Hepatic stellate cell (primary cell): ENCODE results near the gene SERINC5.
A peak's percentile ranks its signal among the peaks of the same experiment; 100 is the strongest.

Experiments used
- DNase-seq: peaks from one replicate; pipeline ENCODE4 v3.0.0; 2011; ENCODE audit warnings: low spot score

SERINC5 gene

DNA sequence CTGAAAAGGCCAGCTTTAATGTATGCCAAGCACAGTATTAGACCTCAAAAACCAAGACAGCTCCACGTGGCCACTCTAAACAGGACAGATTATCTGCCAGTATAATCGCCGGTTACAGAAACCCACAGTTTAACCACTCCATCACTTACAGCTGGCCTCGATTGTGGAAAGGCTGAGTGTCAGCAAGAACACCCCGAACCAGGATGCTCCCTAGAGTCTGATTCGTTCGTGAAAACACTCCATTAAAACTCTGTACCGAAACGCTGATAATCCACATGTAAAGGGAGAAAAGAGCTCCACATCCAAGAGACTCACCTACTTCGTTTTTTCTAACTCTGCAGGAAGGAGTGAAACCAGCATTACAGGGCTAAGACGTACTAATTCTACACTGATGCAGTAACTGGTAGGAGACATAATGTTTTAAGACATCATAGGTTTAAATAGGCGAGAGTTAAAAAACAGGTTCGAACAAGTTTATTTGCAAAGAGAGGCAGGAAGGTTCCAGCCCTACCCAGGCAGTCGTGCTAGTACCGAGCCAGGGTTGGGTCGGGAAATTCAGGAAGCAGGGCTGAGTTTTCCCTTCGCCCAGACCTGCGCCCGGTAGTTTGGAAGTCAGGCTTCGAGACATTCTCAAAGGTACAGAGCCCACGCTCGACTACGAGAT, 949 bp downstream of the SERINC5 start:
- DNase-seq = peak; percentile 33

DNA sequence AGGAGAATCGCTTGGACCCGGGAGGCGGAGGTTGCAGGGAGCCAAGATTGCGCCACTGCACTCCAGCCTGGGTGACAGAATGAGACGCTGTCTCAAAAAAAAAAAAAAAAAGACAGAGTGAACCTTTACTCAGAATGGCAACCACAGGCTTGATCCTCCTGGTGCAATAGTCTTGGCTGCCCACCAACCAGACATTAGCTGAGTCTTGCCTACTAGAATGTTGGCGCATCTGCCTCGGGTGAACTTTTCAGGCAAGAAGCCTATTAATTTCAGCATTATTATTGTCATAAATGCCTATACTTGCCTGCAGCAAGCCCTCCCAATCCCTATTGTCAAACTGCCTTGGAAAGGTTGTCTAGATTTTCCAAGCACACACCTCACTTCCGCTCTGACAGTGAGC, 4.2 kb downstream of the SERINC5 start:
- DNase-seq = no peak

DNA sequence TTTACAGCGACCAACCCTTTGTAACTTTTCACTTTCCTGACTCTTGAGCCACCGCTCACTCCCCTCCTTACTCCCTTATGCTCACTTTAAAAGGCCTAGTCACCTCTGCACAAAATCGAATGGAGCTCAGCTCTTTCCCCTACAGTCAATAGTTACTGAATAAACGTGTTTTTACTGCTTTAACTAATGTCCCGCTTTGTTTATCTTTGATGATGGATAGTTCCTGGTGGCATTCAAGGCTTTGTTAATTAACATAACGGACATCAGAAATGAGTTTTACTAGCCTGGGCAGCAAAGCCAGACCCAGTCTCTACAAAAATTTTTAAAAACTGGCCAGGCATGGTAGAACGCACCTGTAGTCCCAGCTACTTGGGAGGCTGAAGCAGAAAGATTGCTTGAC, 5.0 kb downstream of the SERINC5 start:
- DNase-seq = no peak

DNA sequence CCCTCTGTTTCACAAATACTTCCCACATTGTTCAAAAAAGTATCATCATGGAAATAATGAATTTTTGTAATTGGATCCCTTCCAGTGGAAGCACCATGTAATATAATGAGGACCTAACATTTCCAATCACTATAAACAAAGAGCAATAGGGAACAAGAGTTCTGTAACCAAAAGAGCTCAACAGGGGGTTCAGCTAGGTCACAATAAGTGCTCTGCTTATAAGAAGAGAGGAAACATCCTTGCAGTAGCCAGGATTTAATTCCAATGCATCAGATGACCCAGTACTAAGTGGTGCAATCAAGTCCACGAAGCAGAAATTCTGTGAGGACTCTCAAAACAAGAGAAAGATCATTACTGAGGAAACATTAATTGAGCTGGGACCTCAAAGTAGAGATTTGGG, 5.9 kb downstream of the SERINC5 start:
- DNase-seq = no peak

DNA sequence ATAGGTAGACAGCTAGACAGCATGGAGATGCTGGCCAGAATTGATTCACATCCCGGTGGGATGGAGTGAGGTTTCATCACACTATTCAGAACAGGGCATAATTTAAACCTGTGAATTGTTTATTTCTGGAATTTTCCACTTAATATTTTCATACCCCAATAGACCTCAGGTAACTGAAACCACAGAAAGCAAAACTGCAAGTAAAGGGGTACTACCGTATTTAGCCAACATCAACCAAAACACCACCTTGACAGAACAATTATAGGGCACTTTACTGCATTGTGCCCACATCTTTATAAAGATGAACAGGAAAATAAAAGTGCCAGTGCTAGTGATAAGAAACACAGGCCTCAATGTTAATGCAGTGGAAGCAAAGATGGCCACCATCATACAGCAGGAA, 7.5 kb downstream of the SERINC5 start:
- DNase-seq = no peak

DNA sequence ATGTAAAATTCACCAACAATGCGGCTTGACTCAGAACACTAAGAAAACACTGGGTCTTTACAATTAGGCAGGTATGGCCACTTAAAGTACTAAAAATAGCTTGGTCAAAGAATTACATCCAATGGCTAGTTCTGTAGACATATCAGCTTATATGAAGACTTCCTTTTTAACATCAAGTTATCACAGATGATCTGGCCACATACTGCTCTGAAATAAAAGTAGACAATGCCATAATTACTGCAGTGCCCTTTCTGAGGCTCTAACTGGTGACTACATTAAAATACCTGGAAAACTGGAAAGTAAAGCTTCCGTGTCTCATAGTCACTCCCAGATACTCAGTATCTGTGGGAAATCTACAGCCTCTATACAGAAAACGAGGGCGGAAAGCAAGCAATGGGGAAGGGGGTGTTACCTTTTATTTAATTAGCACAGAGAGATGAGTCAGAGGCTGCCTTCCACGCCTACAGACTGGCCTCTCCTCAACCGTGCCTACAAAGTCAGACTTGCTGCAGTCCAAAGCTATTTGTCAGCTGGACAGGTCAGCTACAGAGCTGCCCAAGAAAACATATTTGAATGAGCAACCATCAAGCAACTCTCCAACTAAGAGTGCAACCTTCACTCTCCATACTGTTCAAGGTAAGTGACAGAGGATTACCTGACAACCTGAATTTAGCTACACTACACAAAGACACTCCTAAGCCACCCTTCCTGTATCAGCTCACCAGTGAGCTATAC, 8.7 kb downstream of the SERINC5 start:
- DNase-seq = peak; percentile 71

DNA sequence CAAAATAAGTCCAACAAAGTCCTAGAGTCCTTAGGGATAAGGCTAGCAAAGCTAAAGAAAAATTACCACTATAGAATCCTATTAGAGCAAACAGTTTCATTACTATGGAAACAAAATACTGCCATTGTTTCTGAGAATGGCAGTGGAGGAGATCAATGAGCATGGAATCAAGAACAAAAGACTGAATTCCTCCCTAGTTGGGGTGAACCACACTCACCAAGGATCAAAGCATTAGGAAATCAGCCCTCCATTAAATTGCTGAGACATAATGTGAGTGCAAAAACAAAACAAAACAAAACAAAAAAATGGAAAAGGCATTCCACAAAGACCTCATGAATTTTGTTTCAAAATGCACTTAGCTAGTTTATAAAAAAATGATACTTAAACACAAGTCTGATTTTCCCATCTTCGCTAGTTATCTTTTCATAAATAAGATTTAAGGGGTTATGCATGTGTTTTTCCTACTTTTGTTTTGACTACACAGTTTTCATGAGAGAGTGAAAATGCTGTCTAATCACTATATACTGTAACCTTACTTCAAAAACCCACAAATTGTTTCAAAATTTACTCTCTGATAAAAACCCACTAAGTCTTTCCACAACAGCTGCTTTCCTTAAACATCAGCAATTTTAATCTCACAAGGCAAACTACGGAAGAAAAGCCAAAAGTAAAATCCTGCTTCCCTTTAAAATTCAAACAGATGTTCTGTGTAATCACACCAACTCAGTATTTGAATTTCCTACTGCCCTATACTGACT, 9.7 kb downstream of the SERINC5 start:
- no peak for DNase-seq

DNA sequence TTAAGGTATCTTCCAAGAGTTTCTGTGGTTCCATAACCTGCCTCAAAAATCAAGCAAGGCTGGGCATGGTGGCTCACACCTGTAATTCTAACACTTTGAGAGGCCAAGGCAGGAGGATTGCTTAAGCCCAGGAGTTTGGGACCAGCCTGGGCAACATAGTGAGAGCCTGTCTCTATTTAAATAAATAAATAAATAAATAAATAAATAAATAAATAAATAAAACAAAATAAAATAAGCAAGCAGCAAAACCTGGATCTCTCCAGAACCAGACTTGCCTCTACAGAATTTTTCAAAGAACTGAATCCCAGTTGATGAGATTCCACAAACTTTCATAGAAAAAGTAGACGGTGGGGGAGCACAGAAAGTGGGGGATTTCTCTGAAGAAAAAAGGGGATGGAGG, 12.3 kb downstream of the SERINC5 start:
- DNase-seq = no peak

DNA sequence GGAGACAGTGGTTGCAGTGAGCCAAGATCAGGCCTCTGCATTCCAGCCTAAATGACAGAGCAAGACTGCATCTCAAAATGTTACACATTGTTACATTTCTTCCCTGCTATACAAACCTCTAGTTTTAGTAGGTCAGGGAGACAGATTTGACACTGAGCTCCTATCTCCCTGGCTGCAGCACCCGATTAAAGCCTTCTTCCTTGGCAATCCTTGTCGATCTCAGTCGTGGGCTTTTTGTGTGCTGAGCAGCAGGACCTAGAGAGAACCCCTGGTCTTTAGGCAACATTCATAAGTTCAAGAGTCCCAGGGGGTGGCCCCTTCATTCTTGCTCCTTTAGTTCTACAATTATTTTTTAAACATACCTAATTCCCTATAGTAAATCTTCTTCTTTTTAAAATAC, 13.0 kb downstream of the SERINC5 start:
- DNase-seq = no peak

DNA sequence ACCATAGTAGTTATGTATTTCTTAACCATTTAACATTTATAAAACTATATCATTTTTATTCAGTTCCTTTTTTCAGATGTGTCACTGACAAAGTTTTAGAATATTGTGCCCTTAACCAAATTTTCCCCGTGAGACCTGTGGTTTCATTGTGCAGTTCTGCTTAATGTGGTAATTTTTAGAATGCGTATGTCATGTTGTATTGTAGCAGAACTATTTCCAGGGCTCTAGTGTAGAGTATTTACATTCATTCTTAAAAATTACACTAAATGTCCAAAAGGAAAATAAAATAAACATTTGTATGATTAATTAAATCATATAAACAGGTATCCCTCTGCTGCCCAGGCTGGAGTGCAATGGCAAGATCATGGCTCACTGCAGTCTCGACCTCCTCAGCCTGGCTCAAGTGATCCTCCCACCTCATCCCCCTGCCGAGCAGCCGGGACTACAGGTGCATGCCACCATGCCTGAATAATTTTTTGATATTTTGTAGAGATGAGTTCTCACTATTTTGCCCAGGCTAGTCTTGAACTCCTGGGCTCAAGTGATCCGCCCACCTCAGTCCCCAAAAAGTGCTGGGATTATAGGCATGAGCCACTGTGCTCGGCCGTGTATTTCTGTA, 15.4 kb downstream of the SERINC5 start:
- DNase-seq = no peak

DNA sequence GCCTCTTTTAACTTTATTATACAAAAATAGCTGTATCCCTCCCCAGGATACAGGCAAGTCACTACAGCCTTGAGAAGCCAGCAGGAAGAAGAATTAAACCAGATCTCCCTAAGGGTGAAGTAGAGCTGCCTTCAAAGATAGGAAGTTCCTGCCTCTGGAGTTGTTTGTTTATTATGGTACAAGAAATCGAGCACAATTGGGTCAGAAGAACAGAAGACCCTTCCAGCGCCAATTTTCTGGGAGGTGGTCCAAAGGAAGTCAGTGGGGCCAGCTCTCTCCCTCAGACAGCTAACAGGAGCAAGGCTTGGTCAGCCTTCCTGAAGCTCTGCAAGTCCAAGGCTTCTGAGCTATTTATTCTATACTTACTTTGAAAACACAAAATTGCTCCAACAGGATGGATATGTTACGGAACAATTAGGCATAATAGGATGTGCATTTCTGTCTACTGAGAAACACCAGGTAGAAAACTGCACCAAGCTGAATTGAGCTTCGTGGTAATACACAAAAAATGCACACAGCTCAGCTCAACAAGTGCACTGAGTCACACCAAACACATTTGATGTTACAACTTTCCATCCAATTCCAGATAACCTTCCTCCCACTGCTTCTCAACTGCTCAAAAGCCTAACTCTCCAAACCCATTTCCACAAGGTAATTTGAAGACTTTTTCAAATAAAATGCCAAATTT, 16.0 kb downstream of the SERINC5 start:
- DNase-seq = peak; percentile 23

DNA sequence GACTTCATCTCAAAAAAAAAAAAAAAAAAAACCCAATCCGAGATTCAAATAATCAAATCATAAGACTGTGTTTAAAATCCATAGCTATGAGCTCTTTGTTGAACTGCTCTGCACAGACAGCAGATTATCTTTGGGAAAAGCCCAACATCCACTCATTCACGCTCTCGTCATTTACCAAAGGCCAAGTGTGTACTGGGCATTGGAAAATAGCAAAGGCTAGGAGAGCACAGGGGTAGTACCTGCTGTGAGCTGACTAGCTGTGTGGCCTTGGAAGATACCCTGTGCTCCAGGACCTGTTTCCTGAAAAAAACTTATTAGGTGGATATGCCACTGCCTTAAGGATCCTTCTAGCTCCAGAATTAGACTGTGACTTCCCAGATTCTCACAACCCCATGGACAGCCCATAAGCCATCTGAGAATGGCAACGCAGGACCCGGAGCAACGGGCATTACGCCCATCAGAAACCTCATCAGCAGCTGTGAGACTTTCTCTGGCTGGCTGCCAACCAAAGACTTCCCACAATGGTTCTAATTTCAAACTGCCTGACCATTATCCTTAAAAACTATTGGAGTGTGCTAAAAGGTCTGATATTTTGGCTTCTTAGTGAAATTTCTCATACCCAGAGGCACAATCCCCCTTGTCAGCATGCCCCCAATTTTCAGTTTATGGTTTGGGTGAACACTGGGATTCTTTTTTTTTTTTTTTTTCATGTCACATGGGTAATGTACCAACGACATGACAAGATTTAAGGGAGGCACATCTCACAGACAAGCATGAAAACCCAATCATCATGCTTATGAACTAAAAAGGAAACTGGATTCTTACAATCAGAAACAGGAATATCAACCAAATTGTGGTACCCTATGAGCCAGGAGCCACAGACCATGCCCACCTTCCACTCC, 16.8 kb downstream of the SERINC5 start:
- DNase-seq = no peak

DNA sequence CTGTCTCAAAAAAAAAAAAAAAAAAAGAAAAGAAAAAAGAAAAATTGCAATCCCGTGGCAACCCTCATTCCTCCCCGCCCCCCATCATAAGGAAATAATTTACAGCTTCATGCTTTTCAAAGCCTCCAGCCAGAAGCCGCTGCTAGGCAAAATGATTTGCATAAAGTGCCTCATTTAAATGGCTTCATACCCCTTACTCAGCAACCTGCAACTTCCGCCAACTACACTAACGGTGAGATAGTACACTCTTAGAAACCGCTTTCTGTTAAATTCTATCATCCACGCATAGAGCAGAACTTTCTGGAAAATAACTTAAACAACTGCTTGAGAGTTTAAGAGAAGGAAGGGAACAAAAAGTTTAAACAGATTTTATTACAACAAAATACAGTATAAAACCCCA, 17.8 kb downstream of the SERINC5 start:
- DNase-seq = no peak

DNA sequence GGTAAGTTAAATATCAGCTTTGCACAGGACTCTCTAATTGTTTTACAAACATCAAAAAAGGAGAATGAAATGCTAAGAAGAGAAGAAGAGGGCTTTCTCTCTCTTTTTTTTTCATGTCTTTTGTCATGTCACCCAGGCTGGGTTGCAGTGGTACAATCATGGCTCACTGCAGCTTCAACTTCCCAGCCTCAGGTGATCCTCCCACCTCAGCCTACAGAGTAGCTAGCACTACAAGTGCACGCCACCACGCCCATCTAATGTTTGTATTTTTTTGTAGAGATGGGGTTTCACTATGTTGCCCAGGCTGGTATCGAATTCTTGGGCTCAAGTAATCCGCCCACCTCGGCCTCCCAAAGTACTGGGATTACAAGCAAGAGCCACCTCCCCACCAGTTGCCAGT, 18.6 kb downstream of the SERINC5 start:
- DNase-seq = no peak

DNA sequence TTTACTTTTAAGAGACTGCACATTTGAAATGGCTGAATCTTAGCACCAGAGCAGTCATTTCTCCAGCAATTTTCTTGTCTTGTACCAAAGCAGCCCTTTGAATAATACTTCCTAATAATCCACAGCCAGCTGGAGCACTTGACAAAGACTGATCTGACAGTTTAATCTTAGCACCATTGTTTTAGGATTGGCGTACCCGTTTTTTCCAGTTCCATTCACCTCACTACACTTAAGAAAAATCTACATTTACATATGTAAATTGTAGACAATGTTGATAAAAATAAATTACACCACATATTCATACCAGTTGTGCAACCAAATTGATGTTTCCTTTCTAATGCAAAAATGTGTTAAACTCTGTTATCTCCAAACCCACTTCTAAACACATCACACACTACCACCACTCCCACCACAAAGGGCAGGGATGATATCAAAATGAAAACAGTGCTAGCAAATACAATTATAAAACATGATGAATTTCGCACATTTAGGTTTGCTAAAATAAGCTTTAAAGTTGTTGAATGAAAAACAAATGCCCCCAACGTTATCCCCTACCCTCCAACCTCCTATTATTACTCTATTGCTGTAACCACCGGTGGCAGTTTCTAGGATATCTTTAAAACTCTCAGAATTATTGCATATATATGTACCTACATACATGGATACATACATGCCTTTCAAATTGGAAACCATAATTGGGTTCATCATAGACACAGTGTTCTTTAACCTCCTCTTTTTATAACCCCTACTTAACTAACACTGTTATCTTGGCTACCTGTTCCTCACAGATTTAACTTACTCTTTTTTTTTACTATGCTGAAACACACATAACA, 21.5 kb downstream of the SERINC5 start:
- no peak for DNase-seq

DNA sequence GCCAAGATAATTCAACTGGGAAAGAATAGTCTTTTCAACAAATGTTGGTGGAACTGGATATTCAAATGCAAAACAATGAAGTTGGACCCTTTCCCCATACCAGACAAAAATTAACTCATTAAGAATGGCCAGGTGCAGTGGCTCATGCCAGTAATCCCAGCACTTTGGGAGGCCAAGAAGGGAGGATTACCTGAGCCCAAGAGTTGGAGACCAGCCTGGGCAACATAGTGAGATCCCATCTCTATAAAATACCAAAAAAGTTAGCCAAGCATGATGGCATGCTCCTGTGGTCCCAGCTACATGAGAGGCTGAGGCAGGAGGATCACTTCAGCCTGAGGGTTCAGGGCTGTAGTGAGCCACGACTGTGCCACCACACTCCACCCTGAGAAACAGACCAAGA, 24.2 kb downstream of the SERINC5 start:
- DNase-seq = no peak

DNA sequence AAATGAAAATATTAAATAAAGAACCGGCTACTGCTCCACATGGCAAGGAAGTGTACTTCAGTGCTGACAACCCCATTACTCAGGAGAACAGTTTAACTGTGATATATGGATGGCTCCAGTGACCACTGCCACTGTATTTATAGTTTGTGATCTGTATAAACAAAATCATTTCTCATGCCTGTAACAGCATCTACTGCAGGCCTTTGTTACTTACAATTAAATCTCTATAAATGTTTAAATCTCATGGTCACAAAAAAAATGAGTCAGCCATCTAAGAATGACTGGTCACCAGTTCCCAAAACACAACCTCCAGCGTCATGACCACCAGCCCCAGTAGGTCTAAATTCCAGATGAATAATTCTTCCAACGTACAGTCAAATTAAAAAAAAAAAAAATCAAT, 24.6 kb downstream of the SERINC5 start:
- peak; percentile 69 for DNase-seq

DNA sequence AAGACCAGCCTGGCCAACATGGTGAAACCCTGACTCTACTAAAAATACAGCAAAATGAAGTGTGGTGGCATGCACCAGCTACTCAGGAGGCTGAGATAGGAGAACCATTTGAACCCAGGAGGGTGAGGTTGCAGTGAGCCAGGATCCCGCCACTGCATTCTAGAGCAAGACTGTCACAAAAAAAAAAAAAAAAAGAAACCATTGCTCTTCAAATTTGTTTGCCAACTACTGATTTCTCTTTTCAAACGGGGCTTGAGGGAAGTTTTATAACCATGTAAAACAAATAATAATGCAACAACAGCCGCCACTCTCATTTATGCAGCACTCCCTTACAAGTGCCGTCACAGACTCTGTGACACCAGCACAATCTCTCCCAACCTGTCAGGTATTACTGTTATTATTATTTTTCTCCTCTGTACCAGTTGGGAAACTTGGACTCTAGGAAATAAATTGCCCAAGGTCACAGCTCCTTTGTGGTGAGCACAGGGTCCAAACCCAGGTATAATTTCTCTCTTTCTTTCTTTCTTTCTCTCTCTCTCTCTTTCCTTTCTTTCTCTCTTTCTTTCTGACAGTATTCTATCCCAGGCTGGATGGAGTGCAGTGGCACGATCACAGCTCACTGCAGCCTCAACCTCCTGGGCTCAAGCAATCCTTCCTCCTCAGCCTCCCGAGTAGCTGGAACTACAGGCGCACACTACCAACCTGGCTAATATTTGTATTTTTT, 25.4 kb downstream of the SERINC5 start:
- no peak for DNase-seq

DNA sequence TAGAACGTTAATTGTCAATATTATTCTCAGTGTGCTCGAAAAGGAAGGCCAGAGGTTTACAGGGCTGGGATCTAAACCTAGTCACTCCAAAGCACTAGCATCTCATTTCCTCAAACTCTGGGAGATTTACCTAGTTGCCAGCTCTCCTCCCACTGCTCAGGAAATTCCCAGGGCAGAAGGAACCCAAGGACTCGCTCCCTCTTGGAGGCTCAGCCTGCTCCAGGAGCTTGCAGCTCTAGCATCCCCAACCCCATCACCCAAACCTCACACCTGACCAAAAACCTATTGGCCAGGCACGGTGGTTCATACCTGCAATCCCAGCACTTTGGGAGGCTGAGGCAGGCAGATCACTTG, 26.0 kb downstream of the SERINC5 start:
- no peak for DNase-seq
